ENCODE results near the gene NOP56.
"Not testable (repeated sequence)": the region's sequence is repeated elsewhere in the genome, so short reads cannot be mapped to it uniquely, and the experiment has no call there.

NOP56 gene

GRCh38 chr20:2688041-2688591 is 35.7 kb downstream of the NOP56 start:
- DNase-seq: peak; percentile 96

GRCh38 chr20:2690213-2690612 is 37.8 kb downstream of the NOP56 start:
- no peak for DNase-seq

DNA sequence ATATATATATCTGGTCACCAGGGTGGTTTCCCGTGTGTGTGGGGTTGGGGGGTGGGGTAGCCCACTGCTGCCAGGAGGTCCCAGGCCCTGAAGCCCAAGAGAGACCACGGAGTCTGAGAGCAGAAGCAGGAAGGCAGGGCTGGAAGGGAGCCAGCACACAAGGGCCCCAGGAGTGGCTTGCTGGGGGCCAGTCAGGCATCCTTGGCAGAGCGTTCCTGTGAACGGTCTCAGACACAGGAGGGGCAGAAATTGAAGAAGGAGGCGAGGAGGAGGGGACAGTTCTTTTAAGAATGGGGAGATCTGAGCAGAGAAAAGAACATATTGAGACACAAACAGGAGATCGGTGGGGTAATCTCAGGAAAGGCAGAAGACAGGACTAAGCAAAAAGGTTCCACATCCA is 38.3 kb downstream of the NOP56 start:
- DNase-seq: no peak

DNA sequence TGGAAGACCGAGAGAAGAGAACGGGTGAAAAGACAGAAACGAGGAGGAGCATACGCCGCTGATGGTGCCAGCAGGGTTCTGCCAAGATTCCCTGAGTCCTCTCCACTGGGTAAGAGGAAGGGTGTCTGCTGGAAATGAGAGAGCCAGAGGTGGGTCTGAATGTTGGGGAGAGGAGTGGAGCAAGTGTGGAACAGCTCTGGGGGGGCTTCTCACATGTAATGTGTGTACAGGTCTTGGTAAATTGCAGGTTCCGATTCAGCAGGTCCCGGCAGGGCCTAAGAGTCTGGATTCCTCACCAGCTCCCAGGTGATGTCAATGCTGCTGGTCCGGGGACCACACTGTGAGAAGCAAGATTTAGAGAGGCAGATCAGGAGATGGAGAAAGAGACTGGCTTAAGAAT is 38.7 kb downstream of the NOP56 start:
- no peak for DNase-seq

DNA sequence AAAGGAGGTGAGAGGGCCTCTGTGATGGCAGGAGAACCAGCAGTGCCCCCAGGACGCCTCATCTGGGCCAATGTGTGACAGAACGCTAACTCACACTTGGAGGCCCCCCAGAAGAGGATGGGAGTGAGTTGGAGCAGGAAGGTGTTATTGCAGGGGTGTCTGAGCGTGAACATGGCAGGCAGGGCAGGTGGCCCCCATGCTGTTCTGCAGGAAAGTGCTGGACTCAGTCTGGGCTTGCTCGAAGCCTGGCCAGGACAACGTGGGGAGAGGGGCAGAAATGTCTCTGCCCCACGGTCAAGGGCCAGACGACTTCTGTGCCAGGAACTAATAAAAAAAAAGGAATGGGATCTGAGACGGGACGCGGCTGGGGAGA is 39.2 kb downstream of the NOP56 start:
- DNase-seq: no peak

DNA sequence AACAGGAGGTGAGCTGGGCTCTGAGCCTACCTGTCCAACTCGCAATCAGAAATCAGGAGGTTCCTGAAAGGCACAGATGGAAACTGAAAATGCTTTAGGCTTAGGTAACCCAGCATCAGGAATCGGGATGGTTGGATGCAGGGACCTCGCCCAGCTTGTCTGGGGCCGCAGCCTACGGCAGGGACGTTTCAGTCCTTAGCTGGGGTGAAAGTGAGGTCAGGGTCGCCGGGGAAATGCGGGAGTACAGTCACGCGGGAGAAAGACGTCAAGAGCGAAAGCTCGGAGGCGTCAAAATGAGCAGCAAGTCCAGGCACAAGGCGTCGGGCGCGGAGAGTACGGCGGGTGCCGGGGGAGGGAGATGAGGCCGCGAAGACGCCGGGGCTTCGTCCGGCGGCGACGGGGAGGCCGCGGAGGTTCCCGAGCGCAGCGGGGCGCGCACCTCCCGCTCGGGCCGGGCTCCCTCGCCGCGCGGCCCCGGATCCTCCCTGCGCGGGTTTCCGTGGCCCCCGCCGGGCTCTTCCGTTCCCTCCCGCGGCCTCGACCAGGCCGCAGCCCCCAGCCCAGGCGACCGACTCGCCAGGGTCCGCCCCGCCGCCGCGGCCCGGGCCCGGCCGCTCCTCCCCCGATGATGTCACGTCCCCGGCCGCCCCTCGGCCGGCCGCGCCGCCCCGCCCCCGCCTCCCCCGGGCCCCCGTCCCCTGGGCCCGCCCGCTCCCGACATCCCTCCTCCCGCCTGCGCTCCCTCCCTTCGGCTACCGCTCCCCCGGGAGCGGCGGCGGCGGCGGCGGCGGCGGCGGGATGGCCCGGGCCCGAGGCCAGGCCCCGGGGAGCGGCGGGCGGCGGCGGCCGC is 39.8 kb downstream of the NOP56 start, which contains the start of gene EBF4:
Gene EBF4, plus strand, starts transcription at position 745 of the 850 bp plus-strand sequence. CDS start 866 bp downstream, outside the sequence.
- no peak for DNase-seq

- DNase-seq: no peak
Observed at GRCh38 chr20:2692886-2693285, 40.5 kb downstream of the NOP56 start.

- DNase-seq: no peak
Observed at GRCh38 chr20:2693286-2694007, 41.0 kb downstream of the NOP56 start.

DNA sequence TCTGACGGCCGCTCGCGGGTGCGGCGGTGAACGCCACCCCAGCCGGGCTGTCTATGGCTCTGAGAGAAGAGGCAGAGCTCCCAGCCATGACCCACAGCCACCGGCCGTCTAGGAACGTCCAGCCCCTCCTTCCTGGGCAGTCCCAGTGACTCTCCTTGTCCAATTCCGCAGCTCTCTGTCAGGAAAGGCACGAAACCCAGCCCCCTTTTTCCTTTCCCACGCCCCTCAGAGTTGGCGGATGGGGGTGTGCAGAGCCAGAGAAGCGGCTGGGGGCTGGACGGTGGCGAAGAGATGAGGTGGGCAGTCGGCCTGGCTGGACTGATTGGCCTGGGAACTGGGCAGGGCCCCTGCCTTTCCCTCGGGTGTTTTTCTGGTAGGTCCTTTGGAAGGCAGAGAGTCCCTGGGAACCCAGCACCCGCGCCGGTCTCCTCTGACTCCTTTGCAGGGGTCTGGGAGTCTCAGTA is 41.6 kb downstream of the NOP56 start:
- no peak for DNase-seq

GRCh38 chr20:2694519-2694918 is 42.1 kb downstream of the NOP56 start:
- no peak for DNase-seq

DNA sequence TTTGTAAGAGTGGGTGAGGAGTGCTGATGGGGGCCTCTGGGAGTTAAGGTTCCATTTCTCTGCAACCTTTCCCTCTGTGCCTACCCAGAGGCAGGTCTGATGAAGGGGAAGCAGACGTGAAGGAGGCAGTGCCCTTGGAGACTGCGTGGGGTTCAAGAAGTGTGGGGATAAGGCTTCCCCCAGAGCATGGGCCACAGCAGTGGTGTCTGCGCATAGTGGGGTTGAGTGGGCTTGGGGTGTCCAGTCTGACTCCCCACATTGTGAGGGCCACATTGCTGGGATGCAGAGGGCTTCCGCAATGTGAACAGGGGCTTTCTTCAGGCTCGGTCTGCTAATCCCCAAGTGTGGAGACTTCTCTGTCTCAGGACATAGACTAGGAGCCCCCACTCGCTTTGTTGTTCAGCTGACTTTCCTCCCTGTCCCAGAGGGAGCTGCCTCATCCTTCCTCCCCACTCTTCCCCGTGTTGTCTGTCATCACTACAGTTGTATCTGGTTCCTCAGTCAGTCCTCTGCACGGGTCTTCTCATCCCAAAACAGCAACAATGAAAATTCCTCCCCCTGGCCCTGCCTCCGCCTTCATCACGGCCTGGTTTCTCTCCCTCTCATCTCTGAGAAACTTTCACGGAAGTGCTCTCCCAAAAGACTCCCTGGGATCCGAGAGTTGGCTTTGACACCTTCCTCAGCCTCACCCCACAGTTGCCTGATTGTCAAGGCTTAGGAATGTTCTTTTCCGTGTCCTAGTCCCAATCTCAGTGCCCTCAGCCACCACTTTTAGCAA is 43.0 kb downstream of the NOP56 start:
- no peak for DNase-seq

DNA sequence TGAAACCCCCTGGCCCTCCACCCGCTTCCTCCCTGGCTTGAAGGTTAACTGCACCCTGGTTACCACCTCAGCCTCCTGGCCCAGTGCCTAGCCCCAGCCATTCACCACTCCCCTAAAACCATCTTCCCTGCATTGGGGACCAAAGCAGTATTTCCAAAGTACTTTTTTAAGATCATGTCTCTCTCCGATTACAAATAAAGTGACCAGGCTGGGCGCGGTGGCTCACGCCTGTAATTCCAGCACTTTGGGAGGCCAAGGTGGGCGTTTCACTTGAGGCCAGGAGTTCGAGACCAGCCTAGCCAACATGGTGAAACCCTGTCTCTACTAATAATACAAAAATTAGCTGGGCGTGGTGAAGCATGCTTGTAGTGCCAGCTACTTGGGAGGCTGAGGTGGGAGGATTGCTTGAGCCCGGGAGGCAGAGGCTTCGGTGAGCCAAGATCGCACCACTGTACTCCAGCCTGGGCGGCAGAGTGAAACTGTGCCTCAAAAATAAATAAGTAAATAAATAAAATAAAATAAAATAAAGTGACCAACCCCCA is 43.6 kb downstream of the NOP56 start:
- not testable (repeated sequence) for DNase-seq

GRCh38 chr20:2696646-2697045 is 44.2 kb downstream of the NOP56 start:
- DNase-seq: no peak

DNA sequence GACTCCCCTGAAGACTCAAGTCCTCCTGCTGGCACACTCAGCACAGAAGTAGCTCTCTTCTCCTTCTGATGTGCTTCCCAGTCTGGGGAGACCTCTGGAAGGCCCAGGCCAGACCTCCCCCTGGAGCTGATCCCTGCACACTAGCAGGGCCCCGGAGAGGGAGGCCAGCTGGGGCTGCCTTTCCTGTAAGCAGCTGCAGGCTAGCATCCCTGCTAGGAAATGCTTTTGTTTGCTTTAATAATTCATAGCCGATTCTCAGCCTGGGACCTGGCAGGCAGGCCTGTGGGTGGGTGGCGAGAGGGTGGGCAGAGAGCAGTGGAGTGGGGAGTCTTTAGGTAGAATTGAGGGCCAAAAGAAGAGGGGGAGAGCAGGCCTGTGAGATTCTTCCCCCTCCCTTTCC is 45.3 kb downstream of the NOP56 start:
- DNase-seq: no peak

DNA sequence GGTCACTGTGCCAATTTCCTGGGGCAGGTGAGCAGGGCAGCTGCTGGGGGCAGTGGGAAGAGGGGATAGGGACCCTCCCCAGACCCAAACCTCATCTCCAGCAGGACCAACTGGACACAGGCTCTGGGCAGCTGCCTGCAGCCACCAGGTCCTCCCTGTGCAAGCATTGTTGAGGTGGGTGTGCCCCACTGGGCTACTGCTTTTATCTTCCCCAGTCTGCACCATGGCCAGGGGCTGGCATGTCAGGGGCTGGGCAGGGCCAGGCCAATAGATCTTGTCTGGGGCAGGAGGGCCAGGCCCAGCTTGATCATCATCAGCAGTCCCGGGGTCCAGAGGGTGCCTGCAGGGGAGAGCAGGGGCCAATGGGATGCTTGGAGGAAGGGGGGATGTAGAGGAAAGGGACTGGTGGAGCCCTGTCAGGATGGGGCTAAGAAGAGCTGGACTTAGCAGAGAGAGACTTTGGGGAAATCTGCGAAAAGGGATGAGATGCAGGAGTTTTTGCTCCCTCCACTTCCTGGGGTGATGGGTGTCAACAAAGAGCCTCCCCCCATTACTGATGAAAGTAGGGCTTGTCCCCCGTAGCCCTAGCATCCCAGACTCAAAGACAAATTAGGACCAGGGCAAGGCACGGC is 45.9 kb downstream of the NOP56 start:
- DNase-seq: no peak

DNA sequence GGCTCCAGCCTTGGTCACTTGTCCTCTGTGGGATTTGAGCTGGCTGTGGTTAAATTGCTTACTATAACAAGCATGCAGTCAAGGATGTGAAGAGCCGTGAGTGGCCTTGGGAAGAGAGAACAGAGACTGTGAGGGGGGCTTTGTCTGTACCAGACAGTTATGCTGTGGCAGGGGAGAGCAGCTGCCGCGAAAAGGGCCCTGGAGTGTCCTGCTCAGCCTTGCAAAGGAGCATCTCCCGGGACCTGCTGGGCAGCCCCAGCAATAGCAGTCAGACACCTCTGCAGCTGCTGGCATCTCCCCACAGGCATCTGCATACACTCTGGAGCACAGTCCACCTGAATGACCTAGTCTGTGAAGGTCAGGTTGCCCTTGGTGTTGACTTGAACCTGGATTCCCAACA is 46.5 kb downstream of the NOP56 start:
- no peak for DNase-seq

- DNase-seq: no peak
Observed at GRCh38 chr20:2699775-2700413, 47.5 kb downstream of the NOP56 start.

DNA sequence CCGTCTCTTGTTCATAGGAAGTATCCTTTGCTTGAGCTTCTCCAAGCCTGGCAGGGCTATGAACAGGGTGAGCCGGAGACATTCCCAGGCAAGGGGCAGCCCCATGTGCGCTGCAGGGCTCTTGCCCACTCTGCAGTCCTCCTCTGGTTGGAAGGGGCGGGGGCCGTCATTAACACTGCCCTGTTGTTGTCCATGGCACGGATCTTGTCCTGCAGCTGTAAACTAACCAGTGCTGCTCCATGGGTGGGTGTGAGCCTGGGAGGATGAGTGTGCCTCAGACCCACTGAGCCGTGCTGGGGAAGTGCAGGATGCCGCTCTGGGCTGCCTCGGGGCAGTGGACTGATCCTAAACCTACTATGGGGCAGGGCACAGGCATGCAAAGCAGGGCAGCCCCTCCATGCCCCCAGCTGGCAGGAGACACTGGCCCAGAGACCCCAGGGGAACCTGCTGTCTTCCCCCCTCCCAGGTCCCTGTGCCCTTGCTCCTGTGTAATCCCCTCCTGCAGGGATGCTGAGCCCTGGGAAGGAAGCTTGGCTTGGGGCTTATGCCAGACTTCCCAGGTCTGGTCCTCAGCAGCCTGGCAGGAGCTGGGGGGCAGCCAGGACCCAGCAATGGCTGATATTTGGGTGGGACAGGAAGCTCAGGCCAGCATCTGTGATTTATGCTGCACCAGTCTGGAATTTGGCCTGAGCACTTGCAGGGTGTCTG is 48.6 kb downstream of the NOP56 start:
- no peak for DNase-seq

- no peak for DNase-seq
Observed at GRCh38 chr20:2701671-2702081, 49.2 kb downstream of the NOP56 start.

GRCh38 chr20:2703716-2704475 is 51.5 kb downstream of the NOP56 start:
- no peak for DNase-seq
